Natural killer cell (primary cell): ENCODE measurements around the gene SH3GL3. TPM values are rescaled to one million over a fixed set of nuclear protein-coding genes. Genes with fewer than 3 reads are reported as not detected.
A peak's percentile ranks its signal among the peaks of the same experiment; 100 is the strongest.

Source experiments
- ATAC-seq, 3 donors: fragments of 150-1000 bp in 2 of 3; fragments of 200-7000 bp in 1 of 3; cut with Tn5 transposase; 1 replicate in 1 of 3; 2 replicates in 2 of 3; pipeline ENCODE4 v1.10.0; 2021; ENCODE audit warnings: mild to moderate bottlenecking in 2 of 3, moderate library complexity in 2 of 3
- DNase-seq, 2 donors: peaks; one replicate each; pipeline versions ENCODE4 v3.0.0 to v3.0.0-alpha.2; 2013 to 2021; ENCODE audit warnings: mixed read lengths in 1 of 2
- H3K27ac ChIP-seq: one replicate; pipeline ENCODE4 v1.5.1; 2013; ENCODE audit warnings: mild to moderate bottlenecking, low read length
- H3K27me3 ChIP-seq: one replicate; pipeline ENCODE4 v1.6.1; 2013; ENCODE audit warnings: low read length; ENCODE audit not compliant: control insufficient read depth, insufficient read depth
- H3K36me3 ChIP-seq: one replicate; pipeline ENCODE4 v1.6.1; 2013; ENCODE audit warnings: low read length; ENCODE audit not compliant: control insufficient read depth, insufficient read depth
- H3K4me1 ChIP-seq: one replicate; pipeline ENCODE4 v1.6.1; 2013; ENCODE audit warnings: low read length; ENCODE audit not compliant: control insufficient read depth, insufficient read depth
- H3K4me3 ChIP-seq: one replicate; pipeline ENCODE4 v1.5.1; 2013; ENCODE audit warnings: low read length
- H3K9me3 ChIP-seq: one replicate; pipeline ENCODE4 v1.6.1; 2013; ENCODE audit warnings: low read length; ENCODE audit not compliant: control insufficient read depth, insufficient read depth
- H3K27ac Mint-ChIP-seq, 2 donors: one replicate each; pipeline ENCODE4 v1.8.0; 2022; ENCODE audit warnings: mild to moderate bottlenecking in 2 of 2, mixed read lengths in 2 of 2, moderate library complexity in 1 of 2
- H3K27me3 Mint-ChIP-seq, 2 donors: one replicate each; pipeline ENCODE4 v1.8.0; 2022; ENCODE audit warnings: low read depth in 2 of 2, mixed read lengths in 2 of 2
- H3K36me3 Mint-ChIP-seq: one replicate; pipeline ENCODE4 v1.8.0; 2022; ENCODE audit warnings: mixed read lengths
- H3K4me1 Mint-ChIP-seq, 2 donors: one replicate each; pipeline ENCODE4 v1.8.0; 2022; ENCODE audit warnings: mixed read lengths in 2 of 2
- H3K4me3 Mint-ChIP-seq: one replicate; pipeline ENCODE4 v1.8.0; 2022; ENCODE audit warnings: mild to moderate bottlenecking, moderate library complexity, mixed read lengths
- H3K9me3 Mint-ChIP-seq, 2 donors: one replicate each; pipeline ENCODE4 v1.8.0; 2022; ENCODE audit warnings: mixed read lengths in 2 of 2
- whole genome bisulfite sequencing: methylation state at CpG from one replicate; pipeline ENCODE4 v1.1.7; 2013; ENCODE audit warnings: missing lambda C conversion rate; ENCODE audit not compliant: insufficient coverage; 5-methylcytosine and 5-hydroxymethylcytosine counted together
- intact Hi-C: fragments of 100-400 bp; cut with micrococcal nuclease; formaldehyde crosslinking; loops from one replicate; pipeline ENCODE4 v1.14.2; 2022
- total RNA-seq, 4 donors: library from RNA; stranded (reverse); fragments of 120-200 nt in 1 of 4; gene quantifications; one replicate each; pipeline versions ENCODE4 v1.2.3 to v1.2.4, GENCODE V29; 2013 to 2022
- TF ChIP-seq, protein P1 (sequence below): fragments of 200-600 bp; IDR thresholded peaks from one replicate; pipeline ENCODE4 v1.8.0; 2022; ENCODE audit warnings: antibody characterized with exemption

The SH3GL3 gene
- total RNA-seq, 3 donors from 2014 or later (not counting 1 experiment from before 2014, with no cell fraction given), result not detected

GRCh38 chr15:83410532-83410931 is 36.6 kb upstream of the SH3GL3 start:
- Histone ChIP-seq H3K4me3 (no peak overlapping the region), H3K27me3 (no peaks in the 10 kb centered on the region), H3K27ac (no peak overlapping the region), H3K9me3 (no peaks in the 10 kb centered on the region), H3K4me1 (no peaks in the 10 kb centered on the region), H3K36me3 (no peaks in the 10 kb centered on the region)
- TF ChIP-seq, protein P1, sequence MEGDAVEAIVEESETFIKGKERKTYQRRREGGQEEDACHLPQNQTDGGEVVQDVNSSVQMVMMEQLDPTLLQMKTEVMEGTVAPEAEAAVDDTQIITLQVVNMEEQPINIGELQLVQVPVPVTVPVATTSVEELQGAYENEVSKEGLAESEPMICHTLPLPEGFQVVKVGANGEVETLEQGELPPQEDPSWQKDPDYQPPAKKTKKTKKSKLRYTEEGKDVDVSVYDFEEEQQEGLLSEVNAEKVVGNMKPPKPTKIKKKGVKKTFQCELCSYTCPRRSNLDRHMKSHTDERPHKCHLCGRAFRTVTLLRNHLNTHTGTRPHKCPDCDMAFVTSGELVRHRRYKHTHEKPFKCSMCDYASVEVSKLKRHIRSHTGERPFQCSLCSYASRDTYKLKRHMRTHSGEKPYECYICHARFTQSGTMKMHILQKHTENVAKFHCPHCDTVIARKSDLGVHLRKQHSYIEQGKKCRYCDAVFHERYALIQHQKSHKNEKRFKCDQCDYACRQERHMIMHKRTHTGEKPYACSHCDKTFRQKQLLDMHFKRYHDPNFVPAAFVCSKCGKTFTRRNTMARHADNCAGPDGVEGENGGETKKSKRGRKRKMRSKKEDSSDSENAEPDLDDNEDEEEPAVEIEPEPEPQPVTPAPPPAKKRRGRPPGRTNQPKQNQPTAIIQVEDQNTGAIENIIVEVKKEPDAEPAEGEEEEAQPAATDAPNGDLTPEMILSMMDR, result no peak
- peaks cover 6 to 33% of the 10 kb centered on the region in 2 donors for H3K27me3 Mint-ChIP-seq
- H3K9me3 Mint-ChIP-seq, result no peaks in the 10 kb centered on the region
- H3K36me3 Mint-ChIP-seq, result no peaks in the 10 kb centered on the region
- WGBS, result 92% methylated on average over 6 of the region's 6 CpGs
- no peak for ATAC-seq
- no peak overlapping the region for H3K27ac Mint-ChIP-seq
- no peak overlapping the region for H3K4me3 Mint-ChIP-seq
- intact Hi-C loops, result no loop called here
- H3K4me1 Mint-ChIP-seq, result no peaks in the 10 kb centered on the region
- no peak for DNase-seq

DNA sequence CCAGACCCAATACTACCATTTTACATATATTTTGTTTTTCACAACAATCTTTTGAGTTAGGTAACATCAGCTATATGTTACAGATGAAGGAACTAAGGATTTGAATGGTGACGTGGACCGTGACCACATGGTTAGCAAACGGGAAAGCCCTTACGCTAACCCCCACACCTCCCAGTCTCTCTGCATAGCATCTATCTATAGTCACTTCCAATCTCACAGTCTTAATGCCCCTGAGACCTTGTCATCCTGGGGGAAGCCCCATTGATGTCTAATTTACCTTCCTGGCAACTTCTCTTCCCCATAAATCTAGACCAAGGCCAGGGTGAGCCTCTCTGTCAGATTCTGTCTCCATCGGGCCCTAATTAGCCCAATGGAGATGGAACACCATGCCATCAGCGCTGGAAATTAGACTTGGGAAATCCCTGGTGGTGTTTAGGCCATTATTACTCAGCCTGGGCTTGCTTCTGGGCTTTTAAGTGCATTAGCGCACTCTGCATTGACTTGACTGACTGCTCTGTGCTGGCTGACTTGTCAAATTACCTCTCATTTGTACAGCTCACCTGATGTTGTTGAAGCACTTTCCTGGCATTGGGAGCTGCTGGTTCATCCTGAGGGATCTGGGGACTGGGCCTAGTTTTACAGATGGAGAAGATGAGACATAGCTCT is 34.0 kb upstream of the SH3GL3 start:
- Histone ChIP-seq H3K27ac (no peak overlapping the region), H3K9me3 (no peaks in the 10 kb centered on the region), H3K4me3 (no peak overlapping the region), H3K36me3 (no peaks in the 10 kb centered on the region), H3K27me3 (no peaks in the 10 kb centered on the region), H3K4me1 (no peaks in the 10 kb centered on the region)
- ATAC-seq (no peak), DNase-seq (no peak)
- Mint-ChIP-seq H3K4me3 (no peak overlapping the region), H3K4me1 (no peaks in the 10 kb centered on the region), H3K36me3 (no peaks in the 10 kb centered on the region), H3K9me3 (no peaks in the 10 kb centered on the region), H3K27ac (no peak overlapping the region), H3K27me3 (peaks cover 0 to 25% of the 10 kb centered on the region in 2 donors)
- intact Hi-C loops, result no loop called here
- 77% methylated on average over 7 of the region's 7 CpGs for WGBS
- TF ChIP-seq, protein P1, result no peak

- no peaks in the 10 kb centered on the region for H3K36me3 ChIP-seq
- H3K27me3 Mint-ChIP-seq, result peaks cover 5 to 10% of the 10 kb centered on the region in 2 donors
- H3K4me1 Mint-ChIP-seq, result peaks cover 12 to 16% of the 10 kb centered on the region in 2 donors
- H3K36me3 Mint-ChIP-seq, result no peaks in the 10 kb centered on the region
- ATAC-seq, result peak in 1 of 3 donors; percentile 52
- peak overlapping the region; percentile 69 for H3K4me3 Mint-ChIP-seq
- H3K9me3 Mint-ChIP-seq, result no peaks in the 10 kb centered on the region
- no peaks in the 10 kb centered on the region for H3K4me1 ChIP-seq
- H3K27me3 ChIP-seq, result no peaks in the 10 kb centered on the region
- H3K4me3 ChIP-seq, result no peak overlapping the region
- DNase-seq, result no peak
- intact Hi-C loops, result no loop called here
- peak overlapping the region in 1 of 2 donors; percentile 5 for H3K27ac Mint-ChIP-seq
- TF ChIP-seq, protein P1, result no peak
- 5% methylated on average over 2 of the region's 4 CpGs for WGBS
- no peak overlapping the region for H3K27ac ChIP-seq
- no peaks in the 10 kb centered on the region for H3K9me3 ChIP-seq
Observed at GRCh38 chr15:83422081-83422480, 25.1 kb upstream of the SH3GL3 start.

DNA sequence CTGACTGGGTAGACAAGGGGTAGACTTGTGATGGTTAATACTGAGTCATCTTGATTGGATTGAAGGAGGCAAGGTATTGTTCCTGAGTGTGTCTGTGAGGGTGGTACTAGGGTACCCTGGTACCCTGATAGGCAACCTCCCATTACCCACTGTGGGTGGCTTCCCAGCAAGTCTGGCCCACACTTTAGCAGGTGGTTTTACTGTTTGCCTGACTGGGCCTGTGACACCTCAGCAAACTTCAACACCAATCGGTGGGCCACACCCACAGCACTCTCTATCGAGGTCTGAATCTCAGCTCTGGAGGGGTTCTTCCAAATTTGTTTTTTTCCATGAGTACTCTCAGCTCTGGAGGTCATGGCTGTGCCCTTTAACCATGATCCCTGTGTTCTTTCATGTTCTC is 24.6 kb upstream of the SH3GL3 start:
- Mint-ChIP-seq H3K36me3 (no peaks in the 10 kb centered on the region), H3K9me3 (no peaks in the 10 kb centered on the region), H3K27ac (peak overlapping the region in 1 of 2 donors; percentile 5), H3K4me3 (peak overlapping the region; percentile 69), H3K27me3 (peaks cover 5 to 10% of the 10 kb centered on the region in 2 donors), H3K4me1 (peaks cover 12 to 16% of the 10 kb centered on the region in 2 donors)
- no peaks in the 10 kb centered on the region for H3K9me3 ChIP-seq
- DNase-seq (no peak), ATAC-seq (peak in 2 of 3 donors; percentile 24 to 83)
- TF ChIP-seq, protein P1, result no peak
- no peaks in the 10 kb centered on the region for H3K4me1 ChIP-seq
- no peak overlapping the region for H3K4me3 ChIP-seq
- no peaks in the 10 kb centered on the region for H3K36me3 ChIP-seq
- 38% methylated on average over 2 of the region's 2 CpGs for WGBS
- no peak overlapping the region for H3K27ac ChIP-seq
- intact Hi-C loops, result no loop called here
- H3K27me3 ChIP-seq, result no peaks in the 10 kb centered on the region
